ENCODE measurements around the gene ITPRIP. TPM values are rescaled to one million over a fixed set of nuclear protein-coding genes. Genes with fewer than 3 reads are reported as not detected.

The ITPRIP gene
- total and polyA plus RNA-seq, 4 donors: 3.5 to 7.9 (median 6.0) TPM

DNA sequence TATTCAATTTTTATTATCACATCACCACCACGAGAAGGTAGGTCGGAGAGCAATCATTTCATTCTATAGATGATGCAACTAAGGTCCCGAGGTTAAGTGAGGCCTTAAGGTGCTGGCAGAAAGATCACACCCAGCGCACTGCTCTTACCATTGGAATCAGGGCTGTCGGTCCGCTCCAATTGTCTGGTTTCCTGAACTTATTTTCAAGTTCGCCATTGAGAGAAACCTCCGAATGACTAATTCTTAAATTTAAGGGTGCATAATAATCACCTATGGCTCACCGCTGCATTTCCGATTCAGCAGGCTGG lies 69.9 kb downstream of the ITPRIP start:
- Histone ChIP-seq H3K27me3 (ENCODE audit: control insufficient read depth in 4 of 4, insufficient read depth in 4 of 4, low read length in 3 of 4) (no peaks in the 10 kb centered on the region), H3K9me3 (ENCODE audit: control insufficient read depth in 4 of 4, low read length in 3 of 4) (no peaks in the 10 kb centered on the region), H3K4me3 (ENCODE audit: low read depth in 1 of 3, low read length in 3 of 3) (peak overlapping the region in 2 of 3 donors; percentile 67 to 76), H3K36me3 (ENCODE audit: control insufficient read depth in 4 of 4, insufficient read depth in 3 of 4, low read depth in 1 of 4, low read length in 3 of 4) (peaks cover 17 to 40% (median 28%) of the 10 kb centered on the region in 4 donors), H3K27ac (ENCODE audit: low read depth in 1 of 2, low read length in 2 of 2) (peak overlapping the region; percentile 67 to 71), H3K4me1 (ENCODE audit: control insufficient read depth in 4 of 4, insufficient read depth in 4 of 4, low read length in 3 of 4) (peaks cover 2 to 49% (median 30%) of the 10 kb centered on the region in 4 donors), H3K9ac (ENCODE audit: low read depth in 1 of 2, low read length in 2 of 2) (peak overlapping the region in 1 of 2 donors; percentile 37)
- WGBS: 33% methylated on average over 10 of the region's 10 CpGs
- TF ChIP-seq ATF3 (IDR thresholded peaks at IDR 0.05): no peak
- TF ChIP-seq TAF1 (conservative IDR thresholded peaks at IDR 0.05): no peak
- TF ChIP-seq YY1 (IDR thresholded peaks at IDR 0.05): no peak
- no peak for TF ChIP-seq JUND (IDR thresholded peaks at IDR 0.05)
- TF ChIP-seq RAD21 (IDR thresholded peaks at IDR 0.05): no peak
- no peak for TF ChIP-seq SP1 (IDR thresholded peaks at IDR 0.05)
- no peak for TF ChIP-seq FOXA1 (IDR thresholded peaks at IDR 0.05)
- no peak for DNase-seq (ENCODE audit: low spot score)

DNA sequence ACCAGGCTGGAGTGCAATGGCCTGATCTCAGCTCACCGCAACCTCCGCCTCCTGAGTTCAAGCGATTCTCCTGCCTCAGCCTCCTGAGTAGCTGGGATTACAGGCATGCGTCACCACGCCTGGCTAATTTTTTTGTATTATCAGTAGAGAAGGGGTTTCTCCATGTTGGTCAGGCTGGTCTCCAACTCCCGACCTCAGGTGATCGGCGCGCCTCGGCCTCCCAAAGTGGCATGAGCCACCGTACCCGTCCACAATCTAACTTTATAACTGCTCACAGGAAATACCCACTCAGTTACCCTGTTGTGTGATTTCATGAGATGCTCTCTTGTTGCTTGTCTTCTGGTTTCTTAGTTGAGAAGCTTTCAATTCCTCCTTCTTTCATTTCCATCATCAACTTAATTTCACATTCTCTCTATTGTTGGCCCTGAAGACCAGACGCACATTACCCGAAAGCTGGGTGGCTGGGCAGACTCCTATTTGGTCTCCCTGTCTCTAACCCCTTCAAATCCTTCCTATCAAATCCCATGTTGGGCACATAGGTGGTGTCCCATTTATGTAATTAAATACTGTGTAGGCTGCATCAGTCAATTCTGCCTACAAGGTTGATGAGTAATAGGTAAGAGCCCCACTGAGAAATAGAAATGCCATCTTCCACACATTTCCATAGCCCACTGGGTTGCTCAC lies 70.4 kb downstream of the ITPRIP start:
- Histone ChIP-seq H3K36me3 (ENCODE audit: control insufficient read depth in 4 of 4, insufficient read depth in 3 of 4, low read depth in 1 of 4, low read length in 3 of 4) (peaks cover 17 to 44% (median 31%) of the 10 kb centered on the region in 4 donors), H3K9ac (ENCODE audit: low read depth in 1 of 2, low read length in 2 of 2) (no peak overlapping the region), H3K9me3 (ENCODE audit: control insufficient read depth in 4 of 4, low read length in 3 of 4) (no peaks in the 10 kb centered on the region), H3K4me3 (ENCODE audit: low read depth in 1 of 3, low read length in 3 of 3) (peak overlapping the region in 1 of 3 donors; percentile 67), H3K4me1 (ENCODE audit: control insufficient read depth in 4 of 4, insufficient read depth in 4 of 4, low read length in 3 of 4) (peaks cover 2 to 54% (median 33%) of the 10 kb centered on the region in 4 donors), H3K27me3 (ENCODE audit: control insufficient read depth in 4 of 4, insufficient read depth in 4 of 4, low read length in 3 of 4) (no peaks in the 10 kb centered on the region), H3K27ac (ENCODE audit: low read depth in 1 of 2, low read length in 2 of 2) (peak overlapping the region in 1 of 2 donors; percentile 71)
- TF ChIP-seq TAF1 (conservative IDR thresholded peaks at IDR 0.05): no peak
- TF ChIP-seq, protein P1, sequence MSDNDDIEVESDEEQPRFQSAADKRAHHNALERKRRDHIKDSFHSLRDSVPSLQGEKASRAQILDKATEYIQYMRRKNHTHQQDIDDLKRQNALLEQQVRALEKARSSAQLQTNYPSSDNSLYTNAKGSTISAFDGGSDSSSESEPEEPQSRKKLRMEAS (IDR thresholded peaks at IDR 0.05): no peak
- no peak for TF ChIP-seq HNF4G (IDR thresholded peaks at IDR 0.05)
- no peak for TF ChIP-seq NR2F2 (IDR thresholded peaks at IDR 0.05)
- no peak for TF ChIP-seq EGR1 (IDR thresholded peaks at IDR 0.05; ENCODE audit: low read depth in 2 of 2)
- TF ChIP-seq CTCF (IDR thresholded peaks at IDR 0.05; ENCODE audit: low read depth, low read length, missing input control): no peak
- no peak for TF ChIP-seq YY1 (IDR thresholded peaks at IDR 0.05)
- TF ChIP-seq FOXA2 (IDR thresholded peaks at IDR 0.05): no peak
- TF ChIP-seq, protein P2, sequence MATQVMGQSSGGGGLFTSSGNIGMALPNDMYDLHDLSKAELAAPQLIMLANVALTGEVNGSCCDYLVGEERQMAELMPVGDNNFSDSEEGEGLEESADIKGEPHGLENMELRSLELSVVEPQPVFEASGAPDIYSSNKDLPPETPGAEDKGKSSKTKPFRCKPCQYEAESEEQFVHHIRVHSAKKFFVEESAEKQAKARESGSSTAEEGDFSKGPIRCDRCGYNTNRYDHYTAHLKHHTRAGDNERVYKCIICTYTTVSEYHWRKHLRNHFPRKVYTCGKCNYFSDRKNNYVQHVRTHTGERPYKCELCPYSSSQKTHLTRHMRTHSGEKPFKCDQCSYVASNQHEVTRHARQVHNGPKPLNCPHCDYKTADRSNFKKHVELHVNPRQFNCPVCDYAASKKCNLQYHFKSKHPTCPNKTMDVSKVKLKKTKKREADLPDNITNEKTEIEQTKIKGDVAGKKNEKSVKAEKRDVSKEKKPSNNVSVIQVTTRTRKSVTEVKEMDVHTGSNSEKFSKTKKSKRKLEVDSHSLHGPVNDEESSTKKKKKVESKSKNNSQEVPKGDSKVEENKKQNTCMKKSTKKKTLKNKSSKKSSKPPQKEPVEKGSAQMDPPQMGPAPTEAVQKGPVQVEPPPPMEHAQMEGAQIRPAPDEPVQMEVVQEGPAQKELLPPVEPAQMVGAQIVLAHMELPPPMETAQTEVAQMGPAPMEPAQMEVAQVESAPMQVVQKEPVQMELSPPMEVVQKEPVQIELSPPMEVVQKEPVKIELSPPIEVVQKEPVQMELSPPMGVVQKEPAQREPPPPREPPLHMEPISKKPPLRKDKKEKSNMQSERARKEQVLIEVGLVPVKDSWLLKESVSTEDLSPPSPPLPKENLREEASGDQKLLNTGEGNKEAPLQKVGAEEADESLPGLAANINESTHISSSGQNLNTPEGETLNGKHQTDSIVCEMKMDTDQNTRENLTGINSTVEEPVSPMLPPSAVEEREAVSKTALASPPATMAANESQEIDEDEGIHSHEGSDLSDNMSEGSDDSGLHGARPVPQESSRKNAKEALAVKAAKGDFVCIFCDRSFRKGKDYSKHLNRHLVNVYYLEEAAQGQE (IDR thresholded peaks at IDR 0.05): no peak
- TF ChIP-seq GABPA (IDR thresholded peaks at IDR 0.05 in 1 of 2, conservative IDR thresholded peaks at IDR 0.05 in 1 of 2): no peak
- TF ChIP-seq SP1 (IDR thresholded peaks at IDR 0.05): no peak
- no peak for TF ChIP-seq HNF4A (conservative IDR thresholded peaks at IDR 0.05)
- no peak for TF ChIP-seq JUND (IDR thresholded peaks at IDR 0.05)
- no peak for TF ChIP-seq RXRA (IDR thresholded peaks at IDR 0.05)
- no peak for TF ChIP-seq FOXA1 (IDR thresholded peaks at IDR 0.05)
- TF ChIP-seq ZBTB33 (IDR thresholded peaks at IDR 0.05): no peak
- TF ChIP-seq RAD21 (IDR thresholded peaks at IDR 0.05): no peak
- no peak for TF ChIP-seq ATF3 (IDR thresholded peaks at IDR 0.05)
- no peak for DNase-seq (ENCODE audit: low spot score)
- 91% methylated on average over 14 of the region's 14 CpGs for WGBS
